Transverse colon (tissue), 4 donors: ENCODE data around the gene PLA2G10. TPM values are rescaled to one million over a fixed set of nuclear protein-coding genes. Genes with fewer than 3 reads are reported as not detected.
"Not testable (repeated sequence)": the region's sequence is repeated elsewhere in the genome, so short reads cannot be mapped to it uniquely, and the experiment has no call there.

Source experiments
- DNase-seq: peaks from one replicate; pipeline ENCODE4 v3.0.0-alpha.2; 2019
- H3K27ac ChIP-seq, 4 donors: fragments of 200-600 bp; sonication (generic); 2 replicates each; pipeline ENCODE4 v1.5.1; 2016 to 2018; ENCODE audit warnings: inconsistent platforms in 4 of 4
- H3K27me3 ChIP-seq: fragments of 200-600 bp; sonication (generic); 2 replicates; pipeline ENCODE4 v1.5.1; 2017; ENCODE audit warnings: inconsistent platforms
- H3K36me3 ChIP-seq, 4 donors: fragments of 200-600 bp; sonication (generic); 2 replicates each; pipeline ENCODE4 v1.5.1; 2017 to 2019; ENCODE audit warnings: inconsistent platforms in 4 of 4
- H3K4me1 ChIP-seq, 4 donors: fragments of 200-600 bp; sonication (generic); 2 replicates each; pipeline ENCODE4 v1.5.1; 2017 to 2020; ENCODE audit warnings: inconsistent platforms in 4 of 4
- H3K4me3 ChIP-seq, 4 donors: fragments of 200-600 bp; sonication (generic); 1 replicate in 1 of 4; 2 replicates in 3 of 4; pipeline versions ENCODE4 v1.5.1 to v1.6.1; 2017 to 2019; ENCODE audit warnings: inconsistent platforms in 4 of 4
- H3K9me3 ChIP-seq, 2 donors: fragments of 200-600 bp; sonication (generic); 2 replicates each; pipeline ENCODE4 v1.5.1; 2017 to 2019; ENCODE audit warnings: inconsistent platforms in 2 of 2
- EP300 ChIP-seq: sonication (generic); formaldehyde crosslinking; IDR thresholded peaks from one replicate; pipeline ENCODE4 v1.6.1; 2017; ENCODE audit warnings: antibody characterized with exemption, low read depth
- POLR2A ChIP-seq: fragments of 450-650 bp; IDR thresholded peaks from one replicate; pipeline ENCODE4 v1.6.1; 2016; ENCODE audit warnings: antibody characterized with exemption, mild to moderate bottlenecking, moderate library complexity
- POLR2AphosphoS5 ChIP-seq, 3 donors: sonication (generic); formaldehyde crosslinking; IDR thresholded peaks; one replicate each; pipeline ENCODE4 v1.6.1; 2016; ENCODE audit warnings: antibody characterized with exemption in 3 of 3
- WGBS, 2 donors: methylation state at CpG; one replicate each; pipeline ENCODE4 v1.1.5; 2018; ENCODE audit warnings: low coverage in 1 of 2; 5-methylcytosine and 5-hydroxymethylcytosine counted together
- in situ Hi-C, 4 donors: fragments of 200-750 bp; cut with MboI; loops; one replicate each; pipeline versions ENCODE4 v1.15.0 to v1.15.1; 2017; ENCODE audit warnings: low sequenced_read_pairs in 3 of 4, low pct_ligation_motif_present in 1 of 4, low pct_unique_long_range_greater_than_20kb in 1 of 4
- intact Hi-C: fragments of 100-400 bp; cut with DNase I; formaldehyde crosslinking; loops from one replicate; pipeline ENCODE4 v1.15.1; 2023; ENCODE audit warnings: low total_unique reads
- total RNA-seq, 4 donors: library from RNA; depleted of rRNA; stranded (reverse); fragments of >200 nt; gene quantifications; one replicate each; pipeline ENCODE4 v1.1.0, GENCODE V29; 2016
- TF ChIP-seq, protein P1 (sequence below), 5 experiments: fragments of 200-600 bp in 3 of 5; fragments of 450-650 bp in 2 of 5; sonication (generic) in 3 of 5; IDR thresholded peaks; 1 replicate in 2 of 5; 2 replicates in 3 of 5; pipeline ENCODE4 v1.5.1; 2016 to 2017; ENCODE audit warnings: antibody characterized with exemption in 5 of 5, inconsistent platforms in 3 of 5, mild to moderate bottlenecking in 2 of 5, moderate library complexity in 1 of 5

PLA2G10 gene
- total RNA-seq, 4 donors from 2014 or later: 4.0 to 43.8 (median 24.0) TPM

GRCh38 chr16:14682121-14682520 lies 12.0 kb downstream of the PLA2G10 start:
- Histone ChIP-seq H3K27me3 (no peaks in the 10 kb centered on the region), H3K4me1 (no peaks in the 10 kb centered on the region), H3K36me3 (no peaks in the 10 kb centered on the region), H3K4me3 (no peak overlapping the region), H3K9me3 (no peaks in the 10 kb centered on the region), H3K27ac (no peak overlapping the region)
- 92 to 95% methylated on average over 7 to 8 of the region's 8 CpGs for WGBS, 2 donors
- TF ChIP-seq EP300: no peak
- TF ChIP-seq POLR2A: no peak
- TF ChIP-seq, protein P1, sequence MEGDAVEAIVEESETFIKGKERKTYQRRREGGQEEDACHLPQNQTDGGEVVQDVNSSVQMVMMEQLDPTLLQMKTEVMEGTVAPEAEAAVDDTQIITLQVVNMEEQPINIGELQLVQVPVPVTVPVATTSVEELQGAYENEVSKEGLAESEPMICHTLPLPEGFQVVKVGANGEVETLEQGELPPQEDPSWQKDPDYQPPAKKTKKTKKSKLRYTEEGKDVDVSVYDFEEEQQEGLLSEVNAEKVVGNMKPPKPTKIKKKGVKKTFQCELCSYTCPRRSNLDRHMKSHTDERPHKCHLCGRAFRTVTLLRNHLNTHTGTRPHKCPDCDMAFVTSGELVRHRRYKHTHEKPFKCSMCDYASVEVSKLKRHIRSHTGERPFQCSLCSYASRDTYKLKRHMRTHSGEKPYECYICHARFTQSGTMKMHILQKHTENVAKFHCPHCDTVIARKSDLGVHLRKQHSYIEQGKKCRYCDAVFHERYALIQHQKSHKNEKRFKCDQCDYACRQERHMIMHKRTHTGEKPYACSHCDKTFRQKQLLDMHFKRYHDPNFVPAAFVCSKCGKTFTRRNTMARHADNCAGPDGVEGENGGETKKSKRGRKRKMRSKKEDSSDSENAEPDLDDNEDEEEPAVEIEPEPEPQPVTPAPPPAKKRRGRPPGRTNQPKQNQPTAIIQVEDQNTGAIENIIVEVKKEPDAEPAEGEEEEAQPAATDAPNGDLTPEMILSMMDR (IDR thresholded peaks at IDR 0.05): no peak
- no peak for TF ChIP-seq POLR2AphosphoS5 (IDR thresholded peaks at IDR 0.05)
- intact Hi-C loops (no loop called here), in situ Hi-C loops (no loop called here)
- DNase-seq: no peak

DNA sequence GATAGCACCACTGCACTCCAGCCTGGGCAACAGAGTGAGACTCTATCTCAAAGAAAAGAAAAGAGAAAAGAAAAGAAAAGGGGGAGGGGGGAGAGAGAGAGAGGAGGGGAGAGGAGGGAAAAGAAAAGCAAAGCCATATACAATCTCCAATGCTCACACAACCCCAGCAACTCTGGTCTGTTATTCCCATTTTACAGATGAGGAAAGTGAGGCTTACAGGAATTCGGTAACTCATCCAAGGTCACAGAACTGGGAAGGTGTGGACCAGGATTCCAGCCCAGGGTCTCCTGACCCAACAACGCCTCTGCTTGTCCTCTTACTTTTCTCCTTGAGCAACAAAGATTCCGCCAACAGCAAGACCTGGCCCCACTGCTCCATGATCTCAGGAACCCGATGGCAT lies 13.0 kb downstream of the PLA2G10 start:
- Histone ChIP-seq H3K4me1 (no peaks in the 10 kb centered on the region), H3K4me3 (no peak overlapping the region), H3K9me3 (no peaks in the 10 kb centered on the region), H3K27me3 (no peaks in the 10 kb centered on the region), H3K36me3 (no peaks in the 10 kb centered on the region), H3K27ac (no peak overlapping the region)
- TF ChIP-seq EP300 (no peak), POLR2AphosphoS5 (IDR thresholded peaks at IDR 0.05) (no peak), POLR2A (no peak)
- TF ChIP-seq, protein P1 (IDR thresholded peaks at IDR 0.05): no peak
- intact Hi-C loops (no loop called here), in situ Hi-C loops (no loop called here)
- DNase-seq: no peak
- WGBS, 2 donors: 90 to 100% methylated on average over 1 to 4 of the region's 4 CpGs

DNA sequence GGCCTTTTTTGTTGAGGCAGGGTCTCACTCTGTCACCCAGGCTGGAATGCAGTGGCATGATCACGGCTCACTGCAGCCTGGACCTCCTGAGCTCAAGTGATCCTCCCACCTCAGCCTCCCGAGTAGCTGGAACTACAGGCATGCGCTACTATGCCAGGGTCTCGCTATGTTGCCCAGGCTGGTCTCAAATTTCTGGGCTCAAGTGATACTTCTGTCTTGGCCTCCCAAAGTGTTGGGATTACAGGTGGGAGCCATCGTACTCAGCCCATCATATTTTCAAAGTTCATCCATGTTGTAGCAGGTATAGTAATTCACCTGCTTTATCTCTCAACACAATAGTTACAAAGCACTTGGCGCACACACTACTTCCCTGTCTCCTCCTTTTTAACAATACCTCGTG lies 13.7 kb downstream of the PLA2G10 start:
- intact Hi-C loops, DNase-seq, in situ Hi-C loops, H3K27ac ChIP-seq, H3K27me3 ChIP-seq, H3K9me3 ChIP-seq, H3K4me3 ChIP-seq, H3K36me3 ChIP-seq, H3K4me1 ChIP-seq: not testable (repeated sequence)
- WGBS, 2 donors: 87% methylated on average over 7 of the region's 7 CpGs; no CpG with 5 or more reads in 1 of the 2 donors

DNA sequence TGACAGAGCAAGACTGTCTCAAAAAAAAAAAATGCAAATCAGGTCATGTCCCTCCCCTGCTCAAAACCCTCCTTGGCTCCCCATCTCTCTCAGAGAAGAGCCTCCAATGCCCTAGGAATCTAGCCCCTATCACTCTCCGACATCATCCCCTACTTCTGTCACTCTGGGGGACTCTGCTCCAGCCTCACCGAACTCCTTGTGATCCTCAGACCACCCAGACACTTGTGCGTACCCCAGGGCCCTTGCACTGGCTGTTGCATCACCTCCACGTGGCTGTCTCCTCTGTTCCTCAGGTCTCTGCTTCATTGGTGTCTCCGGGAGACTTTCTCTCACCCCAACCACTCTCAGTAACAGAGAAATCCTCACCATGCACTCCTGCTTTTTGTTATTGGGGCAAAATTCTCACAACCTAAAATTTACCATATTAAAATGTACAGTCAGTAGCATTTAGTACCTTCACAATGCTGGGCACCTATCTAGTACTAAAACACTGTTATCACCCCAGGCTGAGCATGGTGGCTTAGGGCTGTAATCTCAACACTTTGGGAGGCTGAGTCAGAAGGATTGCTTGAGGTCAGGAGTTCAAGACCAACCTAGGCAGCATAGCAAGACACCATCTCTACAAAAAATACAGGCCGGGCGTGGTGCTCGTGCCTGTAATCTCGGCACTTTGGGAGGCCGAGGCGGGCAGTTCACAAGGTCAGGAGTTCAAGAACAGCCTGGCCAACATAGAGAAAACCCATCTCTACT lies 15.2 kb downstream of the PLA2G10 start:
- H3K4me1 ChIP-seq: no peaks in the 10 kb centered on the region
- no peak overlapping the region for H3K4me3 ChIP-seq
- DNase-seq: no peak
- 75 to 85% methylated on average over 8 to 11 of the region's 11 CpGs for WGBS, 2 donors
- no peaks in the 10 kb centered on the region for H3K36me3 ChIP-seq
- H3K27me3 ChIP-seq: no peaks in the 10 kb centered on the region
- TF ChIP-seq POLR2AphosphoS5 (IDR thresholded peaks at IDR 0.05): no peak
- no peak for TF ChIP-seq EP300
- in situ Hi-C loops: no loop called here
- H3K9me3 ChIP-seq: no peaks in the 10 kb centered on the region
- intact Hi-C loops: no loop called here
- H3K27ac ChIP-seq: no peak overlapping the region

DNA sequence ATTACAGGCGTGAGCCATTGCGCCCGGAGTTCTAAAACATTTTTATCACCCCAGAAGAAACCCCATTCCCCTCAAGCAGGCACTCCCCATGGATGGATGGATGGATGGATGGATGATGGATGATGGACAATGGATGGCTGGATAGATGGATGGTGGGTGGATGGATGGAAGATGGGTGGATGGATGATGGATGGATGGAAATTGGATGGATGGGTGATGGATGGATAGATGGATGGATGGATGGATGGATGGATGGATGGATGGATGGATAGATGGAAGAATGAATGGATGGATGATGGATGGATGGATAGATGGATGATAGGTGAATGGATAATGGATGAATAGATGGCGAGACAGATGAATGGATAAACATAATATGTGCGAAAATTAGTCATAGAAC lies 16.5 kb downstream of the PLA2G10 start:
- WGBS, 2 donors: 92 to 94% methylated on average over 5 of the region's 5 CpGs
- no peak overlapping the region for H3K4me3 ChIP-seq
- no peaks in the 10 kb centered on the region for H3K9me3 ChIP-seq
- peaks cover 0 to 8% (median 4%) of the 10 kb centered on the region in 4 donors for H3K4me1 ChIP-seq
- in situ Hi-C loops (no loop called here), intact Hi-C loops (no loop called here)
- no peaks in the 10 kb centered on the region for H3K36me3 ChIP-seq
- H3K27me3 ChIP-seq: no peaks in the 10 kb centered on the region
- DNase-seq: no peak
- H3K27ac ChIP-seq: no peak overlapping the region
- TF ChIP-seq, protein P1 (IDR thresholded peaks at IDR 0.05): no peak
- TF ChIP-seq POLR2AphosphoS5 (IDR thresholded peaks at IDR 0.05) (no peak), POLR2A (no peak), EP300 (no peak)
